Measurements from ENCODE around the gene ELOB.
A peak's percentile ranks its signal among the peaks of the same experiment; 100 is the strongest.

Gene ELOB

GRCh38 chr16:2779978-2780898, 3.2 kb upstream of the ELOB start:
- no peak for DNase-seq

GRCh38 chr16:2779151-2779920, 2.3 kb upstream of the ELOB start:
- DNase-seq: no peak

GRCh38 chr16:2778630-2778958, 1.5 kb upstream of the ELOB start:
- DNase-seq: no peak

- no peak for DNase-seq
Observed at GRCh38 chr16:2777903-2778629, 986 bp upstream of the ELOB start.

GRCh38 chr16:2776500-2777139, 460 bp downstream of the ELOB start:
- peak; percentile 51 for DNase-seq

- no peak for DNase-seq
Observed at GRCh38 chr16:2775765-2776499, 1.1 kb downstream of the ELOB start.

GRCh38 chr16:2775131-2775716, 1.9 kb downstream of the ELOB start:
- no peak for DNase-seq

- no peak for DNase-seq
Observed at GRCh38 chr16:2774161-2774891, 2.8 kb downstream of the ELOB start.

GRCh38 chr16:2773188-2773968, 3.7 kb downstream of the ELOB start:
- no peak for DNase-seq

GRCh38 chr16:2771496-2772402, 5.3 kb downstream of the ELOB start:
- DNase-seq: no peak

- no peak for DNase-seq
Observed at GRCh38 chr16:2770057-2770951, 6.8 kb downstream of the ELOB start.

GRCh38 chr16:2769675-2770056, 7.4 kb downstream of the ELOB start:
- no peak for DNase-seq

GRCh38 chr16:2769100-2769529, 8.0 kb downstream of the ELOB start:
- DNase-seq: no peak

GRCh38 chr16:2768403-2769089, 8.5 kb downstream of the ELOB start:
- DNase-seq: no peak

- DNase-seq: no peak
Observed at GRCh38 chr16:2767891-2768290, 9.2 kb downstream of the ELOB start.

GRCh38 chr16:2767140-2767731, 9.8 kb downstream of the ELOB start:
- no peak for DNase-seq
